Left ventricle myocardium inferior (tissue), 1 donor: ENCODE measurements around the gene CLCNKB. TPM values are rescaled to one million over a fixed set of nuclear protein-coding genes. Genes with fewer than 3 reads are reported as not detected.
"Not testable (repeated sequence)": the region's sequence is repeated elsewhere in the genome, so short reads cannot be mapped to it uniquely, and the experiment has no call there.

Experiments
- DNase-seq: peaks from one replicate; pipeline ENCODE4 v3.0.0-alpha.2; 2020
- H3K27ac ChIP-seq: fragments of 200-600 bp; replicated peaks from 2 replicates; pipeline ENCODE4 v1.8.0; 2021
- H3K27me3 ChIP-seq: fragments of 200-600 bp; 2 replicates; pipeline ENCODE4 v1.8.0; 2021; ENCODE audit warnings: low read depth
- H3K36me3 ChIP-seq: fragments of 200-600 bp; 2 replicates; pipeline ENCODE4 v1.8.0; 2021
- H3K4me1 ChIP-seq: fragments of 200-600 bp; 2 replicates; pipeline ENCODE4 v1.8.0; 2021
- H3K4me3 ChIP-seq: fragments of 200-600 bp; 2 replicates; pipeline ENCODE4 v1.8.0; 2021; ENCODE audit warnings: mild to moderate bottlenecking, moderate library complexity
- H3K9me3 ChIP-seq: fragments of 200-600 bp; replicated peaks from 2 replicates; pipeline ENCODE4 v1.8.0; 2021
- CTCF ChIP-seq: fragments of 200-600 bp; IDR thresholded peaks from 2 replicates; pipeline ENCODE4 v1.8.0; 2021; ENCODE audit warnings: antibody characterized with exemption, mild to moderate bottlenecking, borderline replicate concordance
- intact Hi-C: fragments of 100-400 bp; cut with micrococcal nuclease; formaldehyde crosslinking; loops from one replicate; pipeline ENCODE4 v1.11.0; 2022
- total RNA-seq: library from RNA; stranded (reverse); fragmentation: NEBNext Ultra II Directional; extraction: Animal tissue kit (Norgen Biotek cat#: 25700); gene quantifications from one replicate; pipeline ENCODE4 v1.2.1, GENCODE V29; 2021
- donor health status: DM: no; HTN: yes; CAD: no; lungs with severe emphysema.

CLCNKB gene
- total RNA-seq, 1 donor from 2014 or later: 1.3 TPM

DNA sequence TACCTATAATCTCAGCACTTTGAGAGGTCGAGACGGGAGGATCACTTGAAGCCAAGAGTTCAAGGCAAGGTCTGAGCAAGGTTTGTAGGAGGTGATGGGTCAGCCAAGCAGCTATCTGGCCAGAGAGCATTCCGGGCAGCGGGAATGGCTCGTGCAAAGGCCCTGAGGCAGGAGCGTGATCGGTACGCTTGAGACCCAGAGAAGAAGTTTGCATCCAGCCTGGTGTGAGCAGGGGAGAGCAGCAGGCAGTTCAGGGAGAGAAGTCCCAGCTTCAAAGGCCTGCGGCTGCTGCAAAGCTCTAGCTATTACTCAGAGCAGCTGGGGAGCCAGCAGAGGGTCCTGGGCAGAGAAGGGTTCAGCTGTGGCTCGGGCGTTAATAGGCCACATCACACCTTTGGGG, 44.7 kb upstream of the CLCNKB start:
- Histone ChIP-seq H3K27ac (no peak overlapping the region), H3K4me1 (no peaks in the 10 kb centered on the region), H3K27me3 (no peaks in the 10 kb centered on the region), H3K4me3 (no peak overlapping the region), H3K36me3 (no peaks in the 10 kb centered on the region), H3K9me3 (no peaks in the 10 kb centered on the region)
- no peak for TF ChIP-seq CTCF
- intact Hi-C loops: no loop called here
- DNase-seq: no peak

DNA sequence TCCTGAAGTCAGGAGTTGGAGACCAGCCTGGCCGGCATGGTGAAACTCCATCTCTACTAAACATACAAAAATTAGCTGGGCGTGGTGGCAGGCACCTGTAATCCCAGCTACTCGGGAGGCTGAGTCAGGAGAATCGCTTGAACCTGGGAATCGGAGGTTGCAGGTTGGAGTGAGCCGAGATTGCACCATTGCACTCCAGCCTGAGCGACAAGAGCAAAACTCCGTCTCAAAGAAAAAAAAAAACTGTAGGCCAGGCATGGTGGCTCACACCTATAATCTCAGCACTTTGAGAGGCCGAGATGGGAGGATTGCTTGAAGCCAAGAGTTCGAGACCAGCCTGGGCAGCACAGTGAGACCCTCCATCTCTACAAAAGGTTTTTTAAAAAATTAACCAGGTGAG, 42.3 kb upstream of the CLCNKB start:
- intact Hi-C loops: not testable (repeated sequence)

DNA sequence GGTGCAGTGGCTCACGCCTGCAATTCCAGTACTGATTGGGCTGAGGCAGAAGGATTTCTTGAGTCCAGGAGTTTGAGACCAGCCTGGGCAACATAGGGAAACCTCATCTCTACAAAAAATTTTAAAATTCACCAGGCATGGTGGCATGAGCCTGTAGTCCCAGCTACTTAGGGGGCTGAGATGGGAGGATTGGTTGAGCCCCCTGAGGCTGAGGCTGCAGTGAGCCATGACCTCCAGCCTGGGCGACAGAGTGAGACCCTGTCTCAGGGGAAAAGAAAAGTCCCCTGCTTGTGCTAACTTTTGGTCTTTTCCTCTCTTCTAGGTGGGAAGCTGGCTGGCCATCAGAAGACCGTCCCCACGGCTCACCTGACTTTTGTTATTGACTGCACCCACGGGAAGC, 38.0 kb upstream of the CLCNKB start:
- no peak for DNase-seq
- no peak for TF ChIP-seq CTCF
- H3K36me3 ChIP-seq: no peaks in the 10 kb centered on the region

More for the DNA sequence above, 42.3 kb upstream of the CLCNKB start:
- H3K4me1 ChIP-seq, H3K9me3 ChIP-seq, H3K4me3 ChIP-seq, DNase-seq, H3K36me3 ChIP-seq, H3K27ac ChIP-seq, H3K27me3 ChIP-seq: not testable (repeated sequence)

GRCh38 chr1:16006010-16006409, 37.6 kb upstream of the CLCNKB start:
- Histone ChIP-seq H3K4me3 (no peak overlapping the region), H3K9me3 (no peaks in the 10 kb centered on the region), H3K27ac (no peak overlapping the region), H3K36me3 (no peaks in the 10 kb centered on the region), H3K4me1 (no peaks in the 10 kb centered on the region), H3K27me3 (no peaks in the 10 kb centered on the region)
- intact Hi-C loops: loop anchor here (5.0 kb wide), 1 partner anchor 46 kb away; no protein-coding TSS in a partner anchor
- DNase-seq: no peak
- no peak for TF ChIP-seq CTCF

More for the DNA sequence above, 38.0 kb upstream of the CLCNKB start:
- Histone ChIP-seq H3K4me1 (no peaks in the 10 kb centered on the region), H3K27ac (peak overlapping the region; percentile 67), H3K4me3 (no peak overlapping the region), H3K27me3 (no peaks in the 10 kb centered on the region), H3K9me3 (no peaks in the 10 kb centered on the region)
- intact Hi-C loops: loop anchor here (5.0 kb wide), 1 partner anchor 47 kb away; no protein-coding TSS in a partner anchor

DNA sequence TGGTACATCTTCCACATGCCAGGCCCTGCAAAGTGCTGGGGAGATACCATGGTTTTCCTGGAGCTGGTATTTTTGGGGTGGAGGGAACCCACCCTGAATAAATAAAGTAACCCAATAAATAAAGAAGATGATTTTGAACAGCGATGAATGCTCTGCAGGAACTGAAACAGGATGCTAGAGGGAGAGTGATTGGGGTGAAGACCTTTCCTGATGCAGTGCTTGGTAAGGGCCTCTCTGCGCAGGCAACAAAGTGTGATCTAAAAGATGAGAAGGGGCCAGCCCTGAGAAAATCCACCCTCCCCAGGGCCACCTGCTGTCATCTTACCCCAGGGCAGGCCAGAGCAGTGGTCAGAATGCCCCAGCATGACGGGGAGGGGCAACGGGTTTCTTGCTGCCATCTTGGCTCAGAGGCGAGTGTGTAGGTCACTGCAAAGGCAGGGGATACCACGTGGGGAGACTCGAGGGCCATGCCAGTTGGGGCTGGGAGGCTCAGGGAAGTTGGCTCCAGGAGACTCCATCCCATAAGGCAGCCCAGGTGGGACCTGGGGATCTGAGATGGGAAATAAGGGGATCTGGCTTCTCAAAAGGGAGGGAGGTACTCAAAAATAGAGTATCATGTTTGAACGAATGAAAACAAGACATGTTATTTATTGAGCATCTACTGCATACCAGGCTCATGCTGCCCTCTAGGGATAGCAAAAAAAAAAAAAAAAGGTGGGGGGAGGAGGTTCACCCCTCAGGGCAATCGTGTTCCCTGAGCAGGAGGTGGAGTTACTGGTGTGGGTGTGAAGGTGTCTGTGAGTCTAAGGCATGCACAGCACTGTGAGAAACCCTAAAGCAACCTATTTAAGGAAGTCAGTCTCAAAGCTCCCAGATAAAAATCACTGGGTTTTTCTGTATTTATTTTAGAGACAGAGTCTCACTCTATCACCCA, 36.8 kb upstream of the CLCNKB start:
- TF ChIP-seq CTCF: no peak
- Histone ChIP-seq H3K9me3 (no peaks in the 10 kb centered on the region), H3K4me3 (no peak overlapping the region), H3K27ac (no peak overlapping the region), H3K36me3 (no peaks in the 10 kb centered on the region), H3K4me1 (no peaks in the 10 kb centered on the region), H3K27me3 (no peaks in the 10 kb centered on the region)
- intact Hi-C loops: loop anchor here (5.0 kb wide), 1 partner anchor 45 kb away; no protein-coding TSS in a partner anchor
- no peak for DNase-seq
